Measurements from ENCODE around the gene ABRAXAS1.

GRCh38 chr4:83454686-83455085, 30.2 kb downstream of the ABRAXAS1 start:
- TF ChIP-seq CTCF (IDR thresholded peaks at IDR 0.05) = no peak
- no peak for TF ChIP-seq POLR2AphosphoS5 (IDR thresholded peaks at IDR 0.05)
